IPS-18c (cell line): ENCODE data around the gene TAGAP.
"Not testable (repeated sequence)": the region's sequence is repeated elsewhere in the genome, so short reads cannot be mapped to it uniquely, and the experiment has no call there.

Experiments
- H3K4me3 ChIP-seq: 2 replicates; pipeline ENCODE4 v1.7.0; 2013; ENCODE audit warnings: low read depth, mild to moderate bottlenecking, low read length, moderate library complexity; ENCODE audit not compliant: insufficient read depth
- H3K9me3 ChIP-seq: one replicate; pipeline ENCODE4 v1.6.1; 2013; ENCODE audit warnings: mild to moderate bottlenecking, low read length, moderate library complexity; ENCODE audit not compliant: control insufficient read depth, insufficient read depth

The TAGAP gene

GRCh38 chr6:159002432-159003155 lies 42.2 kb downstream of the TAGAP start:
- Histone ChIP-seq H3K4me3 (no peak overlapping the region), H3K9me3 (no peaks in the 10 kb centered on the region)

GRCh38 chr6:158999666-159000403 lies 45.0 kb downstream of the TAGAP start, which contains the start of gene RSPH3:
TSS of gene RSPH3 (minus strand) at chr6:159000202. CDS start at chr6:158999550, 652 bp downstream.
- Histone ChIP-seq H3K4me3 (peak within 1 kb of the TSS; percentile 85), H3K9me3 (no peaks in the 10 kb centered on the region)

DNA sequence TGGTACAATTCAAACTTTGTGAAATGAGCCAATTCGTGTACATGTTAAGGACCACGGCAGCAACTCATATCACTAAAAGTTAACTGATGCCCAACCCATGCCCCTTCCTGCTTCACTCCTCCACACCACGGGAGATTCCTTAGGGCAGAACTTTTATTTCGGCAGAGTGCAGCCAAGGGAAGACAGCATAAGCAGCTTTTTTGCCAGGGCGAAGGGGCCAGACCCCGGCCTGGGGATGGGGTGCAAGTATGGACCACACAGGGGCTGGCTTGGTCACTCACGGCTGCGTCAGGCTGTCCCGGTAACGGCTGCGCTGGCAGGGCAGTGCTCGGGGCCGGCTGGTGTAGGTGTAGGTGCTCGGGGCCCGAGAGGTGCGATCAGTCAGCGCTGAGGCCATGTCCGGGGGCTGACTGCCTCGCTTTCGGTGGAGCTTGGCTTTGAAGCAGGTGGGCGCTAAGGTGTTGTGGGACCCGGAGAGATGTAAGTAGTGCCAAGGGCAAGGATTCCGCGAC lies 45.6 kb downstream of the TAGAP start:
- Histone ChIP-seq H3K4me3 (peak overlapping the region; percentile 85), H3K9me3 (no peaks in the 10 kb centered on the region)

DNA sequence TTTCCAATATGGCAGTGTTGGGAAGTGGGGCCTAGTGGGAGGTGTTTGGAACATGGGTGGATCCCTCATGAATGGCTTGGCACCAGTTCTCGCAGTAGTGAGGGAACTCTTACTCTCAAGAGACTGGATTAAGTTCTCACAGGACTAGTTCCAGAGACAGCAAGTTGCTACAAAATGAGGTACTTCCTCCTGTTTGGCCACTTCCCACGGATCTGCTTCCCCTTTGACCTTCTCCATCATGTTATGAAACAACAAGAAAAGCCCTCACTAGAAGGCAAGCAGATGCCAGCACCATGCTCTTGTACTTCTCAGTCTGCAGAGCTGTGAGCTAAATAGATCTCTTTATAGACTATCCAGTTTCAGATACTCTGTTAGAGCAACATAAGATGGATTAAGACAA lies 47.9 kb downstream of the TAGAP start:
- Histone ChIP-seq H3K4me3 (no peak overlapping the region), H3K9me3 (no peaks in the 10 kb centered on the region)

GRCh38 chr6:158993639-158994038 lies 51.2 kb downstream of the TAGAP start:
- H3K4me3 ChIP-seq: no peak overlapping the region
- no peaks in the 10 kb centered on the region for H3K9me3 ChIP-seq

GRCh38 chr6:158991017-158991723 lies 53.6 kb downstream of the TAGAP start:
- no peaks in the 10 kb centered on the region for H3K9me3 ChIP-seq
- no peak overlapping the region for H3K4me3 ChIP-seq

DNA sequence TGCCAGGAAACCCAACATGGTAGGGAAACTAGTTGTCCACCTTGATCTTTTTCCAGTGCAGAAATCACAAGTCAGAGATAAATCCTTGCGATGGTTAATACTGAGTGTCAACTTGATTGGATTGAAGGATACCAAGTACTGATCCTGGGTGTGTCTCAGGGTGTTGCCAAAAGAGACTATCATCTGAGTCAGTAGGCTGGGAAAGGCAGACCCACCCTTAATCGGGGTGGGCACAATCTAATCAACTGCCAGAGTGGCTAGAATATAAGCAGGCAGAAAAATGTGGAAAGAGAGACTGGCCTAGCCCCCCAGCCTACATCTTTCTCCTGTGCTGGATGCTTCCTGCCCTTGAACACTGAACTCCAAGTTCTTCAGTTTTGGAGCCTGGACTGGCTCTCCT lies 55.1 kb downstream of the TAGAP start:
- not testable (repeated sequence) for H3K9me3 ChIP-seq, H3K4me3 ChIP-seq

DNA sequence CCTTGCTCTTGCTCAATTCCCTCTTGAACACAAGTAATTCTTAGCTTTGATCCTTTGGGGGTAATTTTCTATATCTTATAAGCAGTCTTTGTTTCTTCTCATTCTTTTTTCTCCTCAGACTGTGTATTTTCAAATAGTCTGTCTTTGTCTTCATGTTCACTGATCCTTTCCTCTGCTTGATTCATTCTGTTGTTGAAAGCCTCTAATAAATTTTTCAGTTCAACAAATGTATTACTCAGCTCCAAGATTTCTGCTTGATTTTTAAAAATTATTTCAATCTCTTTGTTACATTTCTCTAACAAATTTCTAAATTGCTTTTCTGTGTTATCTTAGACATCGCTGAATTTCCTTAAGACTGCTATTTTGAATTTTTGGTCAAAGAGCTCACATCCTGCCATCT lies 56.3 kb downstream of the TAGAP start:
- Histone ChIP-seq H3K4me3 (no peak overlapping the region), H3K9me3 (no peaks in the 10 kb centered on the region)

- Histone ChIP-seq H3K4me3 (no peak overlapping the region), H3K9me3 (no peaks in the 10 kb centered on the region)
These were observed 57.1 kb downstream of the TAGAP start for GRCh38 chr6:158987657-158988056.
